ENCODE measurements around the gene DMRT2.

Gene DMRT2

GRCh38 chr9:1047591-1048230 lies 2.4 kb upstream of the DMRT2 start:
- no peak for DNase-seq

- DNase-seq, result no peak
Observed at GRCh38 chr9:1048231-1048619, 1.9 kb upstream of the DMRT2 start.

- no peak for DNase-seq
Observed at GRCh38 chr9:1048811-1049210, 1.3 kb upstream of the DMRT2 start.

- DNase-seq, result no peak
Observed at GRCh38 chr9:1049641-1050040, 516 bp upstream of the DMRT2 start.

GRCh38 chr9:1051210-1051583 lies 1.0 kb downstream of the DMRT2 start:
- no peak for DNase-seq

GRCh38 chr9:1051584-1052275 lies 1.6 kb downstream of the DMRT2 start:
- DNase-seq, result no peak

GRCh38 chr9:1052365-1053281 lies 2.5 kb downstream of the DMRT2 start:
- no peak for DNase-seq

- no peak for DNase-seq
Observed at GRCh38 chr9:1053282-1053621, 3.1 kb downstream of the DMRT2 start.

- no peak for DNase-seq
Observed at GRCh38 chr9:1053986-1054425, 3.8 kb downstream of the DMRT2 start.

GRCh38 chr9:1055166-1055565 lies 5.0 kb downstream of the DMRT2 start:
- DNase-seq, result no peak

GRCh38 chr9:1057910-1058309 lies 7.8 kb downstream of the DMRT2 start:
- no peak for DNase-seq

- no peak for DNase-seq
Observed at GRCh38 chr9:1058826-1059487, 8.8 kb downstream of the DMRT2 start.

GRCh38 chr9:1065130-1065529 lies 15.0 kb downstream of the DMRT2 start:
- no peak for DNase-seq

GRCh38 chr9:1070692-1071091 lies 20.5 kb downstream of the DMRT2 start:
- no peak for DNase-seq

GRCh38 chr9:1071730-1072129 lies 21.6 kb downstream of the DMRT2 start:
- DNase-seq, result no peak

- no peak for DNase-seq
Observed at GRCh38 chr9:1073497-1073896, 23.3 kb downstream of the DMRT2 start.

- DNase-seq, result no peak
Observed at GRCh38 chr9:1077616-1078015, 27.5 kb downstream of the DMRT2 start.

- no peak for DNase-seq
Observed at GRCh38 chr9:1083325-1083913, 33.3 kb downstream of the DMRT2 start.

- no peak for DNase-seq
Observed at GRCh38 chr9:1085086-1085485, 34.9 kb downstream of the DMRT2 start.

GRCh38 chr9:1086517-1086916 lies 36.4 kb downstream of the DMRT2 start:
- DNase-seq, result no peak

- DNase-seq, result no peak
Observed at GRCh38 chr9:1087120-1087881, 37.1 kb downstream of the DMRT2 start.

- no peak for DNase-seq
Observed at GRCh38 chr9:1094749-1095148, 44.6 kb downstream of the DMRT2 start.
